HG03575 (cell line): ENCODE results near the gene PITX1.
A peak's percentile ranks its signal among the peaks of the same experiment; 100 is the strongest.

Source experiments
- ATAC-seq: cut with Tn5 transposase; IDR thresholded peaks from one replicate; pipeline ENCODE4 v1.9.1; 2021; ENCODE audit not compliant: unreplicated experiment, insufficient number of reproducible peaks, low FRiP score; ENCODE audit errors: extremely low read depth

Gene PITX1

GRCh38 chr5:135063511-135064234 lies 29.6 kb upstream of the PITX1 start:
- no peak for ATAC-seq

- no peak for ATAC-seq
Measured at GRCh38 chr5:135063056-135063445, 29.0 kb upstream of the PITX1 start.

- ATAC-seq: no peak
Measured at GRCh38 chr5:135062216-135063055, 28.4 kb upstream of the PITX1 start.

- no peak for ATAC-seq
Measured at GRCh38 chr5:135061001-135061400, 27.0 kb upstream of the PITX1 start.

GRCh38 chr5:135060021-135060420 lies 26.0 kb upstream of the PITX1 start:
- no peak for ATAC-seq

GRCh38 chr5:135059000-135059923 lies 25.2 kb upstream of the PITX1 start:
- ATAC-seq: no peak

DNA sequence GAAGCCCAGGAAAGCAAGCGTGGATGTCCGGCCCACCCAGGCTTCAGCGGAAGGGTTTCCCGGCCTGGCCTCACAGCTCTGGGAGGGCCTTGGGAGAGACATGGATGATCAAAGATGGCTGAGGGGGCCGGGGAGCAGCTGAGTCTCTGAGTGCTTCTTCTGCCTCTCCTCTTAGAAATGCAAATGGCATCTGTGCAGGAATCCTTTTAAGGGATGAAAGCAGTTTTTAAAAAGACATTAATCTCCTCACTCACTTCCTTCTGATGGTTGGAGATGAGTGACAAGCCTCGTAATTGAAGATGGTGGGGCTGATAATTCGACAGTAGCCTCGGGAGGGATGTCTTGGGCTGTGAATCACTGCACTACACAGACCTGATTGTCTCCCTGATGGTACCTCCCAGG lies 24.3 kb upstream of the PITX1 start:
- ATAC-seq: no peak

- ATAC-seq: no peak
Measured at GRCh38 chr5:135057233-135057632, 23.2 kb upstream of the PITX1 start.

DNA sequence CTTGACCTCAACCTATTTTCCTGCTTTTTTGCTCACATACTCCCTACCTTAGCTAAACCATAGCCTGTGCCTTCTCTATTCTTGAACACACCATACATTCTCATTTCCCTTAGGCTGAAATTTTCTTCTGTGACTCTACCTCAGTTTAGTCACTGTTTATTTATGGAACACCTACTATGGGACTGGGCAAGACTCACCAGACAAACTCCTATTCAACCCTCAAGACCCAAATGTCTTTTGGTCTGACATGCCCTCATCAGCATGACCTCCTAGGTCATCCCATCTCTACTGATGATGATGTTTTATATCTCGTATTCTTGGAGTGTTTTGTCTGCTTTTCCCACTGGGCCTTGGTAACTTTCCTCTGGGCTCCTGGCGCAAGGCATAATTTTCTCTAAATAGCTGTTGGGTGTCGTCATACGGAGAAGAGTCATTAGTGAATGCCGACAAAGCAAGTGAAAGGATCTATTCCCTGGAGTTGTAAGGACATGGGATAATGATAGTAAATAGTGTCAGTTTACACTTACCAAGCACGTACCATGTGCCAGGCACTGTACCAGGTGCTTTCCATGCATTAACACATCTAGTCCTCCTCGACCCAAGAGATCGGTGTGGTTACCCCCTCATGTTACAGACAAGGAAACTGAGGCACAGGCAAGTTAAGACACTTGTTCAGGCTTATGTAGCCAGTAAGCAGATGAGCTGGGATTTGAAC lies 22.4 kb upstream of the PITX1 start:
- ATAC-seq: no peak

GRCh38 chr5:135055396-135055795 lies 21.4 kb upstream of the PITX1 start:
- ATAC-seq: no peak

- ATAC-seq: no peak
Measured at GRCh38 chr5:135054546-135054945, 20.5 kb upstream of the PITX1 start.

DNA sequence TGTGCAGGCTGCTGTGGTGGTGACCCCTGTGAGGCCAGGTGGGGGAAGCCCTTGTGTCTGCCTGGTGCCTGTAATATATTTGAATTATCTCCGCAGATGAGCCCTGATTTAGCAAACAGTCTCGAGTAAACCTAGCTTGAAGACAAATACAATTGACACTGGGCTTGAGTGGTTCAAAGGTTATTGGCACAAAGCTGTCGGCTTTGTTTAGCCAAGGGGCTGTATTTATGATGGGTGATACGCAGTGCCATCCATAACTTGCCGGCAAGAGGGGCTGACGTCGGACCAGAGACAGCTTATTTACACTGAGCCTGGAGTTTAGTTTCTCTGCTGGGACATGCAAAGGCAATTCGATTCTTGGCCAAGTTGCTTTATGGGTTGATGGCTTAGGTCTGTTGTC lies 20.0 kb upstream of the PITX1 start:
- ATAC-seq: no peak

- ATAC-seq: peak; percentile 78
Measured at GRCh38 chr5:135053278-135053677, 19.2 kb upstream of the PITX1 start.

GRCh38 chr5:135052511-135053145 lies 18.6 kb upstream of the PITX1 start:
- no peak for ATAC-seq

GRCh38 chr5:135051872-135052271 lies 17.8 kb upstream of the PITX1 start:
- no peak for ATAC-seq

DNA sequence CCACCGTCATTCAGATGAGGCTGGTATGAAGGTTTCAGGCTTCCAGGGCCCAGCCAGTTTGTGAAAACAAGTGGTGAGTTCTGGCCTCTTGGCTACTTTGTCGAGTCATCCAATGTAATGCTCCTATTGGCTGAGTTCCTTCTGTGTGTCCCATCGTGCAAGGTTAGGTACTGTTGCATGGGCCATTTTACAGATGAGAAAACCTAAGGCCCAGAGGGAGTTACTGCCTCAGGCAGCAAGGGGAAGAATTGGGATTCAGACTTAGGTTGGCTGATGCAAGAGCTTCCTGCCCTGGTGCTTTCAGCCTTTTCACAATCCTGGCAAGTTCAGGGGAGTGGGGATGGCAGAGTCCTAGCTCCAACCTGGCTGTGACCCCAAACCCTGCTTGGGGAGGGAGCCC lies 17.4 kb upstream of the PITX1 start:
- no peak for ATAC-seq

- ATAC-seq: no peak
Measured at GRCh38 chr5:135050244-135050767, 16.3 kb upstream of the PITX1 start.

DNA sequence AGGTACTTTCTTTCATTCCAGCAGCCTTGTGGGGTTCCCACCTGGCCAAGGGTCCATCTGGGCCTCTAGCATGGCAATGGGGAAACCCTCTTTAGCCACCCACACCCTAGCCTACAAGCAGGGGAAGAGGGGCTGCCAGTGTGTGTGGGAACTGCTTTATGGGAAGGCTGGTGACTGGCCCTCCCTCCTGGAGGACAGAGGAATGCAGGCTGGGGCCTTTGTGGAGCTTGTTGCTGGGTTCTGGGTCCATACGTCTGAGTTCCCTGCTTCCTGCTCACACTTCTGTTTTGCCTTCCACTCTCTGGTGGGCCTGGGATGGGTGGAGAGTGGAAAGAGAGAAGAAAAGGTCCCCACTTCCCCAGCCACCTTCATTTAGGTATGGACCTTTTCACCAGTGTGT lies 14.9 kb upstream of the PITX1 start:
- ATAC-seq: no peak
